ENCODE results near the gene AQR.

DNA sequence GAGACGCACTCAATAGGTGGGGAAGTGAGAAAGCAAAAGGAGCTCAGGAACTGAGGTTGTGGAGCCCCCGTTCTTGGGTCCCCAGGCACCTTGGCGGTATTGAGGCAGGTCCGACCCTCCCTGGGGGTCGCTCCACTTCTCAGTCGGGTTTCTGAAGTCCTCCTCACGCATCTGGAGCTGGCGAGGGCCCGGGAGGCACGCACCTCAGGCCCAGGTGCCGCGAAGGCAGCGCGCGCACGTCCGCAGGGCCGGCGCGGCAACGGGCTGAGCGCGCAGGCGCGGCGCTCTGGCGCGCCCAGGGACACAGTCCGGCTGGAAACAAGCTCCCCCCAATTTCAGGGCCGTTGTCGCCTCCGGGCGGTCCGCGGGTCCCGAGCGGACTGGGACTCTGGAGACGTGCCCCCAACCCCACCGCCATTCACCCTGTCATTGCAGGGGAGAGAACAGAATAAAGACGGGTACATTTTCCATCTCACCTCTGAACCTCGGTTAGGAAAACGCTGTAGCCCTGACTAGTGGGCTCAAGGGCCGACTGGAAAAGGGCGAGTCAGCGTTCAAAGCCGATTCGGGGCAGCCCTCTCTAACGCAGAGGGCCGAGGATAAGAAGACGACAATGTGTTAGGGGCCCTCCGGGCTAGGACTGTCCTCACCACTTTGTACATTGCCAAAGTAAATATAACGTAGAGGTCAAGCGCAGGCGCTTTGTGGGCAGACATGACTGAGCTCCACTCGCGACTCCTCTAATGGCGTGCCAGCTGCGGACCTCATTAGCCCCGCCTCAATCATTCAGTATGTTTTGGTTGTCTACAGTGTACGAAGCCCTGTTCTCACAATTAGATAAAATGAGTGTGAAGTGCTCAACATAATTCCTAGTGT is 18.7 kb upstream of the AQR start, which contains the start of gene ZNF770:
- TF ChIP-seq, protein P1, sequence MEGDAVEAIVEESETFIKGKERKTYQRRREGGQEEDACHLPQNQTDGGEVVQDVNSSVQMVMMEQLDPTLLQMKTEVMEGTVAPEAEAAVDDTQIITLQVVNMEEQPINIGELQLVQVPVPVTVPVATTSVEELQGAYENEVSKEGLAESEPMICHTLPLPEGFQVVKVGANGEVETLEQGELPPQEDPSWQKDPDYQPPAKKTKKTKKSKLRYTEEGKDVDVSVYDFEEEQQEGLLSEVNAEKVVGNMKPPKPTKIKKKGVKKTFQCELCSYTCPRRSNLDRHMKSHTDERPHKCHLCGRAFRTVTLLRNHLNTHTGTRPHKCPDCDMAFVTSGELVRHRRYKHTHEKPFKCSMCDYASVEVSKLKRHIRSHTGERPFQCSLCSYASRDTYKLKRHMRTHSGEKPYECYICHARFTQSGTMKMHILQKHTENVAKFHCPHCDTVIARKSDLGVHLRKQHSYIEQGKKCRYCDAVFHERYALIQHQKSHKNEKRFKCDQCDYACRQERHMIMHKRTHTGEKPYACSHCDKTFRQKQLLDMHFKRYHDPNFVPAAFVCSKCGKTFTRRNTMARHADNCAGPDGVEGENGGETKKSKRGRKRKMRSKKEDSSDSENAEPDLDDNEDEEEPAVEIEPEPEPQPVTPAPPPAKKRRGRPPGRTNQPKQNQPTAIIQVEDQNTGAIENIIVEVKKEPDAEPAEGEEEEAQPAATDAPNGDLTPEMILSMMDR (IDR thresholded peaks at IDR 0.05): no peak
- TF ChIP-seq POLR2AphosphoS5 (IDR thresholded peaks at IDR 0.05; ENCODE audit: low read depth, low read length): peak; percentile 85
